Endothelial cell of umbilical vein (primary cell): Measurements from ENCODE around the gene CFAP45. TPM values are rescaled to one million over a fixed set of nuclear protein-coding genes. Genes with fewer than 3 reads are reported as not detected.

Experiments used
- BruUV-seq: library from RNA; stranded (reverse); fragments of 400-500 nt; replicated peaks from 2 replicates; lab custom pipeline; 2021; lab: Mats Ljungman, UMichigan
- CTCF ChIA-PET: fragments of 300-600, 350-600 bp; sonication (Branson Sonifier 250); formaldehyde crosslinking; loops from one replicate; lab custom pipeline; 2021; ENCODE audit warnings: antibody characterized with exemption, inconsistent platforms; lab: Charles Lee
- POLR2A ChIA-PET: fragments of 300-600, 350-600 bp; sonication (Branson Sonifier 250); formaldehyde crosslinking; loops from one replicate; lab custom pipeline; 2021; ENCODE audit warnings: antibody characterized with exemption, inconsistent platforms; lab: Charles Lee
- DNase-seq: peaks from one replicate; pipeline ENCODE4 v3.0.0-alpha.2; 2011; ENCODE audit warnings: low read depth, low spot score
- FAIRE-seq: peaks from 2 replicates; lab custom pipeline; 2011; peaks lifted over from hg19 to GRCh38; lab: Jason Lieb, UNC
- H2AFZ ChIP-seq: 2 replicates; pipeline ENCODE4 v1.6.0; 2012; ENCODE audit warnings: low read depth, low read length, control low read depth, inconsistent platforms
- H3K27ac ChIP-seq: 2 replicates; pipeline ENCODE4 v1.5.1; 2011; ENCODE audit warnings: low read depth, mild to moderate bottlenecking, control low read depth, low read length, moderate library complexity; ENCODE audit not compliant: insufficient read depth
- H3K27me3 ChIP-seq, 2 experiments: 2 replicates each; pipeline versions ENCODE4 v1.6.0 to v1.6.1; 2011; ENCODE audit warnings: low read length in 2 of 2, mixed read lengths in 1 of 2; ENCODE audit not compliant: control insufficient read depth in 2 of 2, insufficient read depth in 2 of 2
- H3K36me3 ChIP-seq, 2 experiments: 2 replicates in 1 of 2; 3 replicates in 1 of 2; pipeline ENCODE4 v1.5.1; 2011; ENCODE audit warnings: low read length in 2 of 2, mild to moderate bottlenecking in 1 of 2, moderate library complexity in 1 of 2; ENCODE audit not compliant: control insufficient read depth in 2 of 2, insufficient read depth in 2 of 2; ENCODE audit errors: extremely low read depth in 1 of 2
- H3K4me1 ChIP-seq: 3 replicates; pipeline ENCODE4 v1.5.1; 2011; ENCODE audit warnings: mild to moderate bottlenecking, low read length; ENCODE audit not compliant: control insufficient read depth, insufficient read depth; ENCODE audit errors: extremely low read depth
- H3K4me2 ChIP-seq: 2 replicates; pipeline ENCODE4 v1.6.1; 2011; ENCODE audit warnings: low read length, control low read depth, mixed read lengths; ENCODE audit not compliant: insufficient read depth
- H3K4me3 ChIP-seq, 3 experiments: fragments of 200-600 bp in 1 of 3; sonication (generic), shearing (Covaris generic) in 1 of 3; replicated peaks in 1 of 3; 2 replicates each; pipeline ENCODE4 v1.5.1; 2011 to 2016; ENCODE audit warnings: control low read depth in 3 of 3, low read length in 3 of 3, mild to moderate bottlenecking in 2 of 3, inconsistent platforms in 1 of 3, low read depth in 1 of 3, moderate library complexity in 1 of 3; ENCODE audit not compliant: insufficient read depth in 1 of 3
- H3K79me2 ChIP-seq: 2 replicates; pipeline ENCODE4 v1.6.0; 2012; ENCODE audit warnings: low read length, inconsistent platforms; ENCODE audit not compliant: control insufficient read depth, insufficient read depth
- H3K9ac ChIP-seq: replicated peaks from 2 replicates; pipeline ENCODE3; 2011; ENCODE audit warnings: low read length, control low read depth; ENCODE audit not compliant: insufficient read depth; ENCODE audit errors: extremely low read depth
- H3K9me1 ChIP-seq: replicated peaks from 3 replicates; pipeline ENCODE4 v1.6.0; 2011; ENCODE audit warnings: mild to moderate bottlenecking, low read length; ENCODE audit not compliant: control insufficient read depth, insufficient read depth; ENCODE audit errors: extremely low read depth
- H3K9me3 ChIP-seq: replicated peaks from 2 replicates; pipeline ENCODE4 v1.5.1; 2012; ENCODE audit warnings: low read length, inconsistent platforms; ENCODE audit not compliant: control insufficient read depth, insufficient read depth
- H4K20me1 ChIP-seq: replicated peaks from 2 replicates; pipeline ENCODE3; 2011; ENCODE audit warnings: mild to moderate bottlenecking, low read length; ENCODE audit not compliant: control insufficient read depth, insufficient read depth; ENCODE audit errors: extremely low read depth
- FOS ChIP-seq: IDR thresholded peaks from 2 replicates; pipeline ENCODE4 v1.6.1; 2011; ENCODE audit warnings: mild to moderate bottlenecking, low read length, moderate library complexity, borderline replicate concordance; ENCODE audit not compliant: insufficient read depth
- MYC ChIP-seq: IDR thresholded peaks from one replicate; pipeline ENCODE4 v1.6.1; 2011; ENCODE audit warnings: mild to moderate bottlenecking, low read depth, low read length
- POLR2A ChIP-seq: IDR thresholded peaks from 2 replicates; pipeline ENCODE4 v1.6.1; 2012; ENCODE audit warnings: low read depth, mild to moderate bottlenecking, control low read depth, low read length
- POLR2AphosphoS5 ChIP-seq: IDR thresholded peaks from 2 replicates; pipeline ENCODE4 v1.6.1; 2012; ENCODE audit warnings: low read depth, mild to moderate bottlenecking, control low read depth, low read length, moderate library complexity; ENCODE audit not compliant: insufficient read depth
- dilution Hi-C: fragments of 300-500 bp; cut with MboI; formaldehyde crosslinking; loops from one replicate; pipeline ENCODE4 v1.15.0; 2019; ENCODE audit warnings: low sequenced_read_pairs; ENCODE audit not compliant: extremely low pct_ligation_motif_present
- intact Hi-C: fragments of 100-400 bp; cut with micrococcal nuclease; formaldehyde crosslinking; loops from one replicate; pipeline ENCODE4 v1.10.0; 2022
- polyA plus RNA-seq, 4 experiments: library from polyadenylated mRNA; depleted of rRNA in 3 of 4; stranded (reverse) in 3 of 4; unstranded in 1 of 4; fragments of >200 nt; gene quantifications; 2 replicates each; pipeline versions ENCODE4 v1.2.1 to v1.2.3, GENCODE V29; 2011 to 2012; ENCODE audit warnings: missing spikeins in 1 of 4
- total RNA-seq: library from RNA; stranded (reverse); gene quantifications from 2 replicates; pipeline ENCODE4 v1.2.3, GENCODE V29; 2021
- TF ChIP-seq, protein P1 (sequence below), 2 donors: IDR thresholded peaks; 1 replicate in 1 of 2; 2 replicates in 1 of 2; pipeline ENCODE4 v1.5.1; 2011; ENCODE audit warnings: low read length in 2 of 2, mild to moderate bottlenecking in 2 of 2, moderate library complexity in 2 of 2, control low read depth in 1 of 2, inconsistent platforms in 1 of 2, low read depth in 1 of 2; ENCODE audit not compliant: insufficient read depth in 1 of 2; ENCODE audit errors: extremely low read depth in 1 of 2
- TF ChIP-seq, protein P2 (sequence below): IDR thresholded peaks from 2 replicates; pipeline ENCODE4 v1.6.1; 2011; ENCODE audit not compliant: insufficient read depth, insufficient read length

CFAP45 gene
- total and polyA plus RNA-seq, 2 donors (not counting 3 experiments of a cell fraction or from before 2014, with no cell fraction given), result 0.25 to 2.5 TPM

DNA sequence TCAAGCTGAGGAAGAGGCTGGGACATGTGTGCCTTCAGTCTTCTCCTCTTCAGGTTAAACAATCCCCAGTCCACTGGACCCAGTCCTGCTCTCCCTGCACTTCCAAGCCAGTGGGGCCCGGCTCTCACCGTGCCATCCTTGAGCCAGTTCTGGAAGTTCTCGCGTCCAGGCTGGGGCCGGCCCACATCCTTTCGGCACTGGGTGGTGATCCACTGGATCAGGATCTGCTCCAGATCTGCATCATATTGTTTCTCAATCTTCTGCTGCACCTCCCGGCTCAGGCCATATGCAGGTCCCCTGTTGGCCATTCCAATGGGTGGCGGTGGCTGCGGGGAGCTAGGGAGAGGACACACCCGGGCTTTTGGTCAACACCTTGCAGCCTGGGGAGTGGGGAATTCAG is 20.2 kb upstream of the CFAP45 start:
- H3K9me3 ChIP-seq, result no peaks in the 10 kb centered on the region
- H3K4me3 ChIP-seq, result no peak overlapping the region
- H3K36me3 ChIP-seq, result peaks cover 13 to 27% of the 10 kb centered on the region in 2 experiments
- no peak overlapping the region for H3K27ac ChIP-seq
- peaks cover 39% of the 10 kb centered on the region for H3K4me1 ChIP-seq
- no peaks in the 10 kb centered on the region for H3K27me3 ChIP-seq
- H3K9ac ChIP-seq, result no peak overlapping the region
- ChIA-PET POLR2A (no interaction called here), CTCF (interaction anchor here (1.1 kb wide), 1 partner anchor 87 kb away, joined by 3 read pairs; no protein-coding TSS in a partner anchor)
- no peaks in the 10 kb centered on the region for H3K9me1 ChIP-seq
- no peaks in the 10 kb centered on the region for H4K20me1 ChIP-seq
- DNase-seq, result no peak
- no TSS peak for BruUV-seq
- no peak overlapping the region for H3K4me2 ChIP-seq
- no peak overlapping the region for H2AFZ ChIP-seq
- H3K79me2 ChIP-seq, result peaks cover 62% of the 10 kb centered on the region
- dilution Hi-C loops (no loop called here), intact Hi-C loops (loop anchor here (5.0 to 10.0 kb wide), 4 partner anchors 268 to 1905 kb away; no protein-coding TSS in a partner anchor)
- no peak for TF ChIP-seq FOS
- TF ChIP-seq, protein P1, sequence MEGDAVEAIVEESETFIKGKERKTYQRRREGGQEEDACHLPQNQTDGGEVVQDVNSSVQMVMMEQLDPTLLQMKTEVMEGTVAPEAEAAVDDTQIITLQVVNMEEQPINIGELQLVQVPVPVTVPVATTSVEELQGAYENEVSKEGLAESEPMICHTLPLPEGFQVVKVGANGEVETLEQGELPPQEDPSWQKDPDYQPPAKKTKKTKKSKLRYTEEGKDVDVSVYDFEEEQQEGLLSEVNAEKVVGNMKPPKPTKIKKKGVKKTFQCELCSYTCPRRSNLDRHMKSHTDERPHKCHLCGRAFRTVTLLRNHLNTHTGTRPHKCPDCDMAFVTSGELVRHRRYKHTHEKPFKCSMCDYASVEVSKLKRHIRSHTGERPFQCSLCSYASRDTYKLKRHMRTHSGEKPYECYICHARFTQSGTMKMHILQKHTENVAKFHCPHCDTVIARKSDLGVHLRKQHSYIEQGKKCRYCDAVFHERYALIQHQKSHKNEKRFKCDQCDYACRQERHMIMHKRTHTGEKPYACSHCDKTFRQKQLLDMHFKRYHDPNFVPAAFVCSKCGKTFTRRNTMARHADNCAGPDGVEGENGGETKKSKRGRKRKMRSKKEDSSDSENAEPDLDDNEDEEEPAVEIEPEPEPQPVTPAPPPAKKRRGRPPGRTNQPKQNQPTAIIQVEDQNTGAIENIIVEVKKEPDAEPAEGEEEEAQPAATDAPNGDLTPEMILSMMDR (IDR thresholded peaks at IDR 0.05; ENCODE audit: extremely low read depth in 1 of 2, insufficient read depth in 1 of 2, low read depth in 1 of 2, low read length in 2 of 2), result no peak
- no peak for TF ChIP-seq POLR2A
- no peak for TF ChIP-seq MYC
- TF ChIP-seq POLR2AphosphoS5, result no peak
- TF ChIP-seq, protein P2, sequence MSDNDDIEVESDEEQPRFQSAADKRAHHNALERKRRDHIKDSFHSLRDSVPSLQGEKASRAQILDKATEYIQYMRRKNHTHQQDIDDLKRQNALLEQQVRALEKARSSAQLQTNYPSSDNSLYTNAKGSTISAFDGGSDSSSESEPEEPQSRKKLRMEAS, result no peak
- no peak for FAIRE-seq
